Activated T-helper 17 cell treated with anti-CD3 and anti-CD28 coated beads, Interleukin-2, amount 50 U/mL, for 72 hours (primary cell): ENCODE results near the gene FARSA. TPM values are rescaled to one million over a fixed set of nuclear protein-coding genes. Genes with fewer than 3 reads are reported as not detected.
"Not testable (repeated sequence)": the region's sequence is repeated elsewhere in the genome, so short reads cannot be mapped to it uniquely, and the experiment has no call there.

Source experiments
- ATAC-seq: fragments of 150-1000 bp; cut with Tn5 transposase; replicated peaks from 2 replicates; pipeline ENCODE4 v1.10.0; 2021; ENCODE audit warnings: mild to moderate bottlenecking, moderate library complexity
- H3K27ac Mint-ChIP-seq: one replicate; pipeline ENCODE4 v1.8.0; 2022; ENCODE audit warnings: mixed read lengths
- H3K27me3 Mint-ChIP-seq: one replicate; pipeline ENCODE4 v1.8.0; 2022; ENCODE audit warnings: mixed read lengths
- H3K36me3 Mint-ChIP-seq: one replicate; pipeline ENCODE4 v1.8.0; 2022; ENCODE audit warnings: low read depth, mild to moderate bottlenecking, mixed read lengths
- H3K4me1 Mint-ChIP-seq: one replicate; pipeline ENCODE4 v1.8.0; 2022; ENCODE audit warnings: mixed read lengths
- H3K4me3 Mint-ChIP-seq: one replicate; pipeline ENCODE4 v1.8.0; 2022; ENCODE audit warnings: mild to moderate bottlenecking, mixed read lengths
- H3K9me3 Mint-ChIP-seq: one replicate; pipeline ENCODE4 v1.8.0; 2022; ENCODE audit warnings: mixed read lengths
- total RNA-seq, 2 donors: library from RNA; stranded (reverse); gene quantifications; one replicate each; pipeline ENCODE4 v1.2.3, GENCODE V29; 2022

FARSA gene
- total RNA-seq, 2 donors from 2014 or later = 87.9 to 130 TPM

DNA sequence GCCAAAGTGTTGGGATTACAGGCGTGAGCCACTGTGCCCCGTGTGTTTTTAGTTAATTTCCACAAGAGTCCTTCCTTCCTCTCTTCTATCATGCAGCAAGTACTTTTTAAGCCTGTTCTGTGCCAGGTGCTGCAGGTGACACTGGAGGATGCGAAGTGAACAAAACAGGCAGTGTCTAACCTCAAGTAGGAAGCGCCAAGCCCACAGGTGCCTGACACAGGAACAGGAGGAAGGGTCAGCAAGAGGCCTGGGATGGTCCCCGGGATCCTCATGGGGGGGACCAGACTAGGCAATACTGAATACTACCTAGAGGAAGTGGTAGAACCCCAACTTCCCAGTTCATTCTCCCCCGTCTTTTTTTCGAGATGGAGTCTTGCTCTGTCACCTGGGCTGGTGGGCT is 3.1 kb upstream of the FARSA start:
- Mint-ChIP-seq H3K9me3 (no peaks in the 10 kb centered on the region), H3K27ac (no peak overlapping the region), H3K4me3 (no peak overlapping the region), H3K27me3 (no peaks in the 10 kb centered on the region), H3K4me1 (peaks cover 19% of the 10 kb centered on the region), H3K36me3 (peaks cover 58% of the 10 kb centered on the region)
- no peak for ATAC-seq

DNA sequence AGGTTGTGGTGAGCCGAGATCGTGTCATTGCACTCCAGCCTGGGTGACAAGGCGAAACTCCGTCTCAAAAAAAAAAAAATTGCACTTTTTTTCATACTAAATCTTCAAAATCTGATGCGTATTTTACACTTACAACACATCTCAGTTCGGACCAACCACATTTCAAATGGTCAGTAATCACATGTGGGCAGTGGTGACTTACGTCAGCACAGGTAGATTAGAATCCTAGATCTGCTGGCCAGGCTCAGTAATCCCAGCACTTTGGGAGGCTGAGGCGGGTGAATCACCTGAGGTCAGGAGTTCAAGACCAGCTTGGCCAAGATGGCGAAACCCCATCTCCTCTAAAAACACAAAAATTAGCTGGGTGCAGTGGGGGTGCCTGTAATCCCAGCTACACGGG is 1.6 kb upstream of the FARSA start:
- Mint-ChIP-seq H3K4me3 (no peak overlapping the region), H3K4me1 (peaks cover 19% of the 10 kb centered on the region), H3K27me3 (no peaks in the 10 kb centered on the region), H3K36me3 (peaks cover 58% of the 10 kb centered on the region), H3K27ac (no peak overlapping the region), H3K9me3 (no peaks in the 10 kb centered on the region)
- ATAC-seq = no peak

DNA sequence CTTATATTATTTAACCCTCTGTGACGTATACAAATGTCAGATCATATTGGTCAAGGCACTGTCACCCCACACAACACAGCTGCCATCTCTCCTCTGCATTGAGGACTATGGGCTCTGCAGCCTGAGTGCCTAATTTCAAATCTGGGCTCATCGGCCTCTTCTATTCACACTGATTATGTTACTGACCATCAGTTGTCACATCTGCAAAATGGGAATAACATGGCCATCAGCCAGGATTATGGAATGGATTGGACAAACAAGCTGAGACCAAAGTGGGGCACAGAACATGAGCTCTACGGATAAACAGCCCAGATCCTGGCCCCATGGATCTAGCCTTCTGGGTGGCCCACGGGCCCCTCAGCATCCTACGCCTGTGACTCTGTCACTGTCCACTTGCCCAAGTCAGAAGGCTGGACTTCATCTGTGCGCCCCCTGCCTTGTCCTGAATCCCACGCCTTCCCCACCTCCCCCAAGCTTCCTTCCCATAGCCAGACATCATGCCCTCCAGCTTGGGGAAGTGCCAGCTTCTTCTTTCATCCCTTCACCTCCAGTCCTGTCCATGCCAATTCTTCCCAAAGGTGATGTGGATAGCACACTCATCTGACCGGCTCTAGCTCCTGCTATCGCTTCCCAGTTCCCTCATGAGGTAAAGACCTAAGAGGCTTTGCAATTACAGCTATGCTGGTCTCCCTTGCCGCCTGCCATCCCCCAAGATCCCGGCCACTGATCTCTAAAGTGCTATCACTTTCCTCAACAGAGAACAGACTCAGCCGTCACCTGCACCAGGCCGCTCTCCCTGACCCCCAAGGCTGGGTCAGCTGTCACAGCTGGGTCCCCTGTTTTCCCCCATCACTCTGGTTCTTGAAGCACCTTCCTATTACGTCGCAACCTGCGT is 872 bp downstream of the FARSA start:
- peaks cover 62% of the 10 kb centered on the region for H3K36me3 Mint-ChIP-seq
- no peak for ATAC-seq
- no peaks in the 10 kb centered on the region for H3K9me3 Mint-ChIP-seq
- H3K4me1 Mint-ChIP-seq = peaks cover 23% of the 10 kb centered on the region
- H3K27ac Mint-ChIP-seq = peak overlapping the region; percentile 94
- no peaks in the 10 kb centered on the region for H3K27me3 Mint-ChIP-seq
- H3K4me3 Mint-ChIP-seq = peak overlapping the region; percentile 96

DNA sequence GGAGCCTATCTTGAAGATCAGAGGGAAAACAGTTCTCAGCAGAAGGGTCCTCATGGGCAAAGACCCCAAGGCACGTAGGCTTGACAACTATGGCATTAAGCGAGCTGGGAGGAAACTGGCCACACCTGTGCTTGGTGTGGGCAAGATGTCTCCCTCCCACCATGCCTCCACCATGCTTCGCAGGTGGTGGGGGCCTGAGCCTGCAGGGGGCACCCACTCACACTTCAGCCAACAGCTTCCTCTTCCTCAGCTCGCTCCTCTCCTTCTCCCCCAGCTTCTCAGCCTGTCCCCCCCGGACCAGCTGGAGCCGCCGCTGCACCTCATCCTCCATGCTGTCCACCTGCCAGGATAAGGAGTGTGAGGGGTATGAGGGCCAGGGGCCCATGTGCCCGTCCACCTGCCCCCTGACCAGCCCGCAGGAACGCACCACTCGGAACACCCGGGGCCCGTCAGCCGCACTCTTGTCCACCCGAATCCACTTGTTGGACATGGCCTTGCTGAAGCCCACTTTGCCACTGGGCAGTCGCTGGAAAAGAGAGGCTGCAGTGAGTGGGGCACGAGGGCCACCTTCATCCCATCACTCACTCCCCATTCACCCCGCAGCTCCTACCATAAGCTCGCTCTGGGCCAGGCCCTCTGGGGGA is 3.4 kb downstream of the FARSA start:
- H3K4me3 Mint-ChIP-seq = no peak overlapping the region
- H3K36me3 Mint-ChIP-seq = peaks cover 87% of the 10 kb centered on the region
- H3K4me1 Mint-ChIP-seq = peaks cover 23% of the 10 kb centered on the region

DNA sequence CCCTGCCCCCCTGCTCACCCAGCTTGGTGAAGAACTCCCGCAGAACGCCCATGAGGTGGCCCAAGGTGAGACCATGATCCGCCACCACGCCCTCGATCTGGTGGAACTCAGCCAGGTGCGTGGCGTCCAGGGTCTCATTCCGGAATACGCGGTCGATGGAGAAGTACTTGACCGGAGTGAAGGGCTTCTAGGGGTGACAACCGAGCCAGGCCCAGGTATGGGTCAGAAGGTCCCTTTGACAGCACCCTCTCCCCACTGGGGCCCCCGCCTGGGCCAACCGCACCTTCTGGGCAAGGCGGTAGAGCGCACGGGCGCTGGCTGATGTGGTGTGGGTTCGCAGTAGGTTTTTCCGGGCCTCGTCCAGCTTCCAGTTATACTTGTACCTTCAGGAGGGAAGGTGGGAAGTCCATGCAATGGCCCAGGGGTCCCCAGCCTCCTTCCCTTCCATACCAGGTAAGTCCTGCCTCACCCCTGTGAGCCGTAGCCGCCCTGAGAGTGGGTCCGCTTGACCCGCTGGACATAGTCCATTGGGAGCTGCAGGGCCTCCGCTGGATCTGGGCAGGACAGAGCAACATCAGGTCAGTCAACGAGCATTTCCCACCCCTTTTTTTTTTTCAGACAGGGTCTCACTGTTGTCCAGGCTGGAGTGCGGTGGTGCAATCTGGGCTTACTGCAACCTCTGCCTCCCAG is 8.7 kb downstream of the FARSA start:
- H3K4me3 Mint-ChIP-seq = no peak overlapping the region
- no peak for ATAC-seq
- H3K36me3 Mint-ChIP-seq = peaks cover 77% of the 10 kb centered on the region
- H3K27me3 Mint-ChIP-seq = no peaks in the 10 kb centered on the region
- no peaks in the 10 kb centered on the region for H3K9me3 Mint-ChIP-seq
- no peak overlapping the region for H3K27ac Mint-ChIP-seq
- H3K4me1 Mint-ChIP-seq = peaks cover 9% of the 10 kb centered on the region

More for the DNA sequence above, 3.4 kb downstream of the FARSA start:
- Mint-ChIP-seq H3K9me3 (no peaks in the 10 kb centered on the region), H3K27me3 (no peaks in the 10 kb centered on the region), H3K27ac (no peak overlapping the region)
- no peak for ATAC-seq

DNA sequence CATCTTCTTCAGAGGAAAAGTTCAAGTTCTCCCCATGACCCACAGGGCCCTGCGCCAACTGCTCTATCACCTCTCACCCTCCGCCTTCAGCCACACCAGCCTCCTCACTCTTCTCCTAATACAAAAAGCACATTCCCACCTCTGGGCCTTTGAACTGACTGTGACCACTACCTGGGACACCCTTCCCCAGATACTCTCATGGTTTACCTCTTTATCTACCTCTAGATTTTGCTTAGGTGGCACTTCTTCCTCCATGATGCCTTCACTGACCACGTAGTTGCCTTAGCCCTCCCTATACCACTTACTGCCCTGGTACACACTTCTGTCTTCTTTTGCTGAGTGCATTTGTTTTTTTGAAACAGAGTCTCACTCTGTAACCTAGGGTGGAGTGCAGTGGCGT is 10.6 kb downstream of the FARSA start:
- peaks cover 8% of the 10 kb centered on the region for H3K4me1 Mint-ChIP-seq
- H3K36me3 Mint-ChIP-seq = peaks cover 67% of the 10 kb centered on the region
- ATAC-seq = no peak
- no peaks in the 10 kb centered on the region for H3K9me3 Mint-ChIP-seq
- H3K27me3 Mint-ChIP-seq = no peaks in the 10 kb centered on the region
- no peak overlapping the region for H3K27ac Mint-ChIP-seq
- no peak overlapping the region for H3K4me3 Mint-ChIP-seq

DNA sequence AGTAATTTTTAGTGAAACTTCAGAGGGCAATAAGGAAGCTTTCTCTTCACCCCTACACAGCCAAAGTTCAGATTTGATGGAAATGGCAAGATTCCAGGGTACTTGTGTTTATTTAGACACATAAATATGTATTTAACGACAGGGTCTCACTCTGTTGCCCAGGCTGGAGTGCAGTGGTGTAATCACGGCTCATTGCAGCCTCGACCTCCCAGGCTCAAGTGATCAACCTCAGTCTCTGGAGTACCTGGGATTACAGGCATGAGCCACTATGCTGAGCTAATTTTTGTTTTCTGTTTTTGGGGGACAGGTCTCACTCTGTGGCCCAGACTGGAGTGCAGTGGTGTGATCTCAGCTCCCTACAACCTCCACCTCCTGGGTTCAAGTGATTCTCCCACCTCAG is 12.5 kb downstream of the FARSA start:
- Mint-ChIP-seq H3K4me3 (no peak overlapping the region), H3K36me3 (peaks cover 48% of the 10 kb centered on the region), H3K4me1 (peaks cover 8% of the 10 kb centered on the region), H3K27me3 (no peaks in the 10 kb centered on the region), H3K27ac (no peak overlapping the region), H3K9me3 (no peaks in the 10 kb centered on the region)
- no peak for ATAC-seq

DNA sequence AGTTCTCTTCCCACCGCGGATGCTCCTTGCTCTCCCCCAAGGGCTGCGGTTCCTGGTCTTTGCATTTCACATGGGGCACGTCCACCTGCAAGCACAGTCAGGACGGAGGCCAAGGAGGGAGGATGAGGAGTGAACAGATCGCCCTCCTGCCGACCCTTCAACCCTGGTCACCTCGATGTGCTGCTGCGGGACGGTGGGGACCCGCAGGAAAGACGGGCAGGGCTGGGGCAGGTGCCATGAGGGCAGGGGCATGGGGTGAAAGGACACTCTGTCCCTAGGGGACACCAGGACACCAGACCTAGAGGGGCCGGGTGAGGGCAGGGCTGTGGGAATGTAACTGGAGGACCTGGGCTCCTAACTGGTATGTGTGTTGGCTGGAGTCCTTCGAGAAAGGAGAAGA is 15.3 kb downstream of the FARSA start:
- Mint-ChIP-seq H3K4me3 (peak overlapping the region; percentile 77), H3K36me3 (peaks cover 20% of the 10 kb centered on the region), H3K27ac (peak overlapping the region; percentile 89), H3K4me1 (peaks cover 16% of the 10 kb centered on the region), H3K27me3 (no peaks in the 10 kb centered on the region), H3K9me3 (no peaks in the 10 kb centered on the region)
- no peak for ATAC-seq

DNA sequence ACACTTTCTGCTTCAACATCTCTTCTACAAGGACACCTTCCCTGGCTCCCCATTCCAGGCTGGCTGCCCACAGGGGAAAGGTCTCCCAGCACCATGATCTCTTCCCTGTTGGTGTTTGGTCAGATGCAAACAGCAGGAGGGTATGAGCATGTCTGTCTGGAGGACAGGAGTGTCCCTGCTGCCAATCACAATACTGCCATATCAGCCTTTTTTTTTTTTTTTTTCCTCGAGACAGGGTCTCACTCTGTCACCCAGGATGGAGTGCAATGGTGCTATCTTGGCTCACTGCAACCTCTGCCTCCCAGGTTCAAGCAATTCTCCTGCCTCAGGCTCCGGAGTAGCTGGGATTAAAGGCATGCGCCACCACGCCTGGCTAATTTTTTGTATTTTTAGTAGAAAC is 17.7 kb downstream of the FARSA start:
- peaks cover 16% of the 10 kb centered on the region for H3K4me1 Mint-ChIP-seq
- H3K27ac Mint-ChIP-seq, H3K4me3 Mint-ChIP-seq, H3K36me3 Mint-ChIP-seq, ATAC-seq, H3K27me3 Mint-ChIP-seq, H3K9me3 Mint-ChIP-seq: not testable (repeated sequence)

DNA sequence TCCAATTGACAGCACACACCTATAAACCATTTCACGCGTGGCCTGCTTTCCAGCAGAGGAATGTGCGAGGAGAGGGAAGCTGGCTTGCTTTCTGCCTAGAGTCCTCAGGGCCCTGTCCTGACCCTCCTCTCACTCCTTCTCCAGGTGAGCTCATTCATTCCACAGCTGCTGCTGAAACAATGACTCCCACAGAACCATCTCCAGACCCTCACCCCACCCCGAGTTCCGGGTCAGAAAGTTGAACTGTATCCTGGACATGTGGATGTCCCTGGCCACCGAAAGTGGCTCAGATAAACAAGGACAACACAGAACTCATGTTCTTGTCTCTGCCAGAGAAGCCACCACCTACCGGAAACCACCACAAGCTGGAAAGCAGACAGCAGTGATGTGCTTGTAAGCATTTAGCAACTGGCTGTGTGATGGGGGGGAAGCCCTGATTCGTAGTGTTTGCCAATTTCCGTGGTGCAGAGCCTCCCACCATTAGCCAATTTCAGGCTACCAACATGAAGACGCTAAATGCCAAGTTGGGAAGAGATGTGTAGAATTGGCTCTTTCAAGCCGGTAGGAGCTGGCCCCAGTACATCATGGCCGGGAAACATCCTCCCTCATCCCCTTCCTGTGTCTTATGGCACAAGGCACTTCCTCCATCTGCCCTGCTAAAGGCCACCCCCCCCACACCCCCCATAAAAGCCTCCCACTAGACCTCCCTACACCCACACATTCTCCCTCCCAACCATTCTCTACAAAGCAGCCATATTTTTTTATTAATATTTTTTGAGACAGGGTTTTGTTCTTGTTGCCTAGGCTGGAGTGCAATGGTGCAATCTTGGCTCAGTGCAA is 19.4 kb downstream of the FARSA start:
- Mint-ChIP-seq H3K36me3 (peaks cover 3% of the 10 kb centered on the region), H3K4me1 (peaks cover 10% of the 10 kb centered on the region), H3K4me3 (peak overlapping the region; percentile 63), H3K27me3 (no peaks in the 10 kb centered on the region), H3K9me3 (no peaks in the 10 kb centered on the region), H3K27ac (peak overlapping the region; percentile 85)
- peak; percentile 74 for ATAC-seq

DNA sequence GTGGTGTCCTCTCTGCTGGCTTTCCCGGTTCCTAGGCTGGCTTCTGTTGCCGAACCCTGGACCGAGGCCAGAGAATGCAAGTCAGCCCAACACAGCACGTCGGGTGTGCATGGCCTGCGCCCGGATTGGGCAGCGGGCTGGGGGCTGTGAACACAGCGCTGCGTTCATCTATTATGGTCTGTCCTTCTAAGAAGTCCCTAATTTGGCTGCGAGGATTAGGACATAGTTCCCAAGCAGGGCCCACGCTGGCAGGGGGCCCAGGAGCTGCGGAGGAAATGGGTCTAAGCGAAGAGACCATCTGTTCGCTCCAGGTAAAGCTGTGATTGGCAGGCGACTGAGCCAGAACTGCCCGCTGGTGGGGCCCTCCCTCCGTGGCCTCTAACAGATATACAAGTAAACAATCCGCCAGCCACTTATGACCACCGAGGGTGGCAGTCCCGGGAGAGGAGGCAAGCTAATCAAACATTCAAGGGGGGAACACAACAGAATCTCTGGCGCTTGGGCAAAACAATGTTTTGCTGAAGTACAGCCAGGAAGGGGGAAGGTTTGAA is 20.4 kb downstream of the FARSA start:
- no peaks in the 10 kb centered on the region for H3K36me3 Mint-ChIP-seq
- peak overlapping the region; percentile 85 for H3K27ac Mint-ChIP-seq
- no peaks in the 10 kb centered on the region for H3K9me3 Mint-ChIP-seq
- no peak overlapping the region for H3K4me3 Mint-ChIP-seq
- ATAC-seq = no peak
- H3K4me1 Mint-ChIP-seq = peaks cover 8% of the 10 kb centered on the region
- H3K27me3 Mint-ChIP-seq = no peaks in the 10 kb centered on the region

DNA sequence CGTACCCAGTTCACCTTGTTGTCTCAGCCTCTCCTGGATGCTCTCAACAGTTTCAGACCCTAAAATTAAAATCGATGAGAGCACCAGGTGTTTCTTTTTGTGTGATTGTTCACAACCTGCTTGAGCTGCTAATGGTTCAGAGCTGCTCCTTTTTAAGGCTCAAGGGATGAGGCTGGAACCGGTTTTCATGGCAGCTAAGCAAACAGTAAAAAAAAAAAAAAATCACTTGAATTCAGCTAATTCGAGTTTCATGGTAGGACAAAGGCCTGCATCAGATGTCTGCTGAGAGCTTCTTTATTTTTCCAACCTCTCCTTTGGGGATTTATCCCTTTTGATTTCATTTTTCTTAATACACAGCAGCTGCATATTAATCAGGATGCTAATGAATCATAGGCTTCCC is 20.9 kb downstream of the FARSA start:
- H3K27ac Mint-ChIP-seq = peak overlapping the region; percentile 7
- no peaks in the 10 kb centered on the region for H3K27me3 Mint-ChIP-seq
- H3K4me3 Mint-ChIP-seq = no peak overlapping the region
- peaks cover 8% of the 10 kb centered on the region for H3K4me1 Mint-ChIP-seq
- no peaks in the 10 kb centered on the region for H3K9me3 Mint-ChIP-seq
- ATAC-seq = no peak
- no peaks in the 10 kb centered on the region for H3K36me3 Mint-ChIP-seq

DNA sequence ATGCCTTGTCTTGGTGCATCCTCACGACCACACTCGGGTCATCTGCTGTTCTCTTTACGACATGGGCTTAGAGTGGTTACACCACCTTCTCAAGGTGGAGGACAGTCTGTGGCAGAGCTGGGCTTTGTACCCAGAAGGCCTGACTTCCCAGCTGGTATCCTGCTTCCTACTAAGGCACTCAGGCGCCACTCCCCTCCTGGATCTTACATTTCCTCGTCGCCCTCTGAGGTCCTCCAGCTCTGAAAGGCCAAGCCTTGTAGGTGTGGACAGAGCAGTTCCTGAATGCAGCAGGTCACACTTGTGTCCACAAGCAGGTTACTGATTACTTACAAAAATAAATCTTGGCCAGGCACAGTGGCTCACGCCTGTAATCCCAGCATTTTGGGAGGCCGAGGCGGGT is 26.3 kb downstream of the FARSA start:
- ATAC-seq = no peak
- H3K9me3 Mint-ChIP-seq = no peaks in the 10 kb centered on the region
- no peak overlapping the region for H3K4me3 Mint-ChIP-seq
- no peaks in the 10 kb centered on the region for H3K4me1 Mint-ChIP-seq
- no peaks in the 10 kb centered on the region for H3K27me3 Mint-ChIP-seq
- no peak overlapping the region for H3K27ac Mint-ChIP-seq
- H3K36me3 Mint-ChIP-seq = peaks cover 4% of the 10 kb centered on the region
